Stimulated activated CD8-positive, alpha-beta memory T cell treated with anti-CD3 and anti-CD28 coated beads, Interleukin-7, amount 100 ng/mL, for 1 hour (primary cell): Measurements from ENCODE around the gene FDXR.

ENCODE experiments used
- DNase-seq, 2 donors: peaks; one replicate each; pipeline ENCODE4 v3.0.0-alpha.2; 2020; ENCODE audit warnings: low read depth in 2 of 2

Gene FDXR

GRCh38 chr17:74836691-74837467, 35.9 kb downstream of the FDXR start:
- DNase-seq, result no peak

- no peak for DNase-seq
Measured at GRCh38 chr17:74836191-74836590, 36.6 kb downstream of the FDXR start.

- DNase-seq, result no peak
Measured at GRCh38 chr17:74833501-74834377, 39.1 kb downstream of the FDXR start.

GRCh38 chr17:74832421-74832820, 40.4 kb downstream of the FDXR start:
- DNase-seq, result no peak

GRCh38 chr17:74831444-74832146, 41.2 kb downstream of the FDXR start:
- no peak for DNase-seq

- DNase-seq, result no peak
Measured at GRCh38 chr17:74830861-74831260, 41.9 kb downstream of the FDXR start.

- DNase-seq, result no peak
Measured at GRCh38 chr17:74827800-74828199, 45.0 kb downstream of the FDXR start.

GRCh38 chr17:74825952-74826719, 46.7 kb downstream of the FDXR start:
- DNase-seq, result no peak

- no peak for DNase-seq
Measured at GRCh38 chr17:74824961-74825627, 47.7 kb downstream of the FDXR start.

GRCh38 chr17:74822939-74823367, 49.8 kb downstream of the FDXR start:
- DNase-seq, result no peak

- DNase-seq, result no peak
Measured at GRCh38 chr17:74822335-74822938, 50.4 kb downstream of the FDXR start.

GRCh38 chr17:74821655-74822334, 51.0 kb downstream of the FDXR start:
- no peak for DNase-seq

- no peak for DNase-seq
Measured at GRCh38 chr17:74819801-74820436, 52.9 kb downstream of the FDXR start.

- no peak for DNase-seq
Measured at GRCh38 chr17:74818291-74818938, 54.4 kb downstream of the FDXR start.

- no peak for DNase-seq
Measured at GRCh38 chr17:74816905-74817620, 55.7 kb downstream of the FDXR start.

GRCh38 chr17:74815550-74816370, 57.0 kb downstream of the FDXR start:
- DNase-seq, result no peak

- DNase-seq, result no peak
Measured at GRCh38 chr17:74815067-74815466, 57.7 kb downstream of the FDXR start.
